HG02571 (cell line): Measurements from ENCODE around the gene FAM120A.
"Not testable (repeated sequence)": the region's sequence is repeated elsewhere in the genome, so short reads cannot be mapped to it uniquely, and the experiment has no call there.

ENCODE experiments used
- ATAC-seq: cut with Tn5 transposase; IDR thresholded peaks from one replicate; pipeline ENCODE4 v1.9.1; 2021; ENCODE audit warnings: mild to moderate bottlenecking, moderate library complexity; ENCODE audit not compliant: unreplicated experiment

The FAM120A gene

GRCh38 chr9:93508207-93508606 lies 56.7 kb downstream of the FAM120A start:
- no peak for ATAC-seq

GRCh38 chr9:93509084-93509483 lies 57.6 kb downstream of the FAM120A start:
- ATAC-seq = no peak

GRCh38 chr9:93510041-93510440 lies 58.6 kb downstream of the FAM120A start:
- no peak for ATAC-seq

DNA sequence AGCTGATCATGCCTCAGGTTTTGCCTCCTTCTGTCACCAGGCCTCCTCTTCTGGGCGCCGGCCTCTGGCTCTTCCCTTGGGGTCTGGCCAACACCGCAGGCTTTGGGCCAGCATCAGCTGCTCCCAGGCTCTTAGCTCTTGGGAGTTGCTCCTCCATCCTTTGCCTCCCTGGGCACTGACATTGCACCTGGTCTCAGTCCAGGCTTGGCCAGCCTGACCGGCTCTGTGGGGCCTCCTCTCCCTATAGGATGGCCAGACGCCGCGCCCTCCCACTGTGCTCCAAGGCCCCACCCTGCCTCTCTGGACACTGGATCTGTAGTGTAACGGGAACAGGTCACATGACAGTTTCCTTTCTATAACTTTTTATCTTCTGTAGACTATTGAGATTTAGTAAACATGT lies 59.7 kb downstream of the FAM120A start:
- not testable (repeated sequence) for ATAC-seq

- ATAC-seq = not testable (repeated sequence)
These were observed 60.8 kb downstream of the FAM120A start for GRCh38 chr9:93512170-93512812.

GRCh38 chr9:93513606-93514005 lies 62.1 kb downstream of the FAM120A start:
- ATAC-seq = no peak

- no peak for ATAC-seq
These were observed 65.8 kb downstream of the FAM120A start for GRCh38 chr9:93517331-93517730.

- no peak for ATAC-seq
These were observed 69.0 kb downstream of the FAM120A start for GRCh38 chr9:93520523-93520922.

GRCh38 chr9:93522736-93523135 lies 71.3 kb downstream of the FAM120A start:
- no peak for ATAC-seq

DNA sequence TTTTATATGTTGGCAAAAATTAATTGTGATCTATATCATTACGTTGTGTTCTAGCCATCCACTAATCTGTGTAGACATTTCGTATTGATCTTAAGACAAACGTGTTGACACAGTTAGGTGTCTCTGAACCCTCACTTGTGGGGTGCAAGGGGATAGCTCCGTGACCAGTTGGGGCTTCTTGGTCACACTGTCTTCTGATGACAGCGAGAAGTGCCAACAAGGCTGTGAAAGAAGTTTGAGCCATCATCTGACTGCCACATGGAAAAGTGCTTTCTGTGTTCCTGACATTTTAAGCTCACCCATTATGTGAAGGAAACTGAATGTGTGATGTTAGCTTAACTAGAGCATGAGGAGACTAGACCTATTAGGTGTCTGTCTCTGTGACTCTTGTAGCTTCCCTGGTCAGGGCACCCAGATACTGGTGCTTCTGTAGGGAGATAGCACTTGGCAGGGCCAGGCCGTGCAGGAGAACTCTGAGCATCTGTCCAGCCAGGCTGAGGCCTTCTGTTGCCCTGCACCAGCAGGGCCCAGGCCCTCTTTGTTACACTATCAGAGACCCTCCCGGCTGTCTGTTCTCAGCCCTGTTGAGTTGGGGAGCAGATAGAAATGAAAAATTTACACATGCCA lies 72.1 kb downstream of the FAM120A start:
- ATAC-seq = no peak

- no peak for ATAC-seq
These were observed 74.0 kb downstream of the FAM120A start for GRCh38 chr9:93525476-93525875.

DNA sequence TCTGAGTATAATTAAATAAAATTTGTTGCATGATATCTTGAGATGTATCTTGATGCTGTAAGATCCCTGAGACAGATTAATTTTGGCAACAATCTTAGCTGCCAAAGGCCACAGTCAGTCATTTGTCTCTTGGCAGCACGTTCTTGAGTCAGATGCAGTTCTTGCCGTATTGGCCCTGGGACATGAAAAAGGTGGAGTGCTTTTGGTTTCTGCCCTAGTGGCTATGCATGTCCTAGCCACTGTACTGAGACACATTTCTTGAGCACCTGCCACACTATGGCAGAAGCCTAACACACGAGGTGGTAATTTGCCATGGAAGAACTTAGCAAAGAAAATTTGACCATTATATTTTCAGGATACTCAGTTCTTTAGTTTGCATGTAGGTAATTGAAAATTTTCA lies 79.9 kb downstream of the FAM120A start:
- no peak for ATAC-seq

- ATAC-seq = no peak
These were observed 80.7 kb downstream of the FAM120A start for GRCh38 chr9:93532141-93532540.

GRCh38 chr9:93533863-93534262 lies 82.4 kb downstream of the FAM120A start:
- ATAC-seq = no peak

- ATAC-seq = no peak
These were observed 84.7 kb downstream of the FAM120A start for GRCh38 chr9:93536167-93536566.

DNA sequence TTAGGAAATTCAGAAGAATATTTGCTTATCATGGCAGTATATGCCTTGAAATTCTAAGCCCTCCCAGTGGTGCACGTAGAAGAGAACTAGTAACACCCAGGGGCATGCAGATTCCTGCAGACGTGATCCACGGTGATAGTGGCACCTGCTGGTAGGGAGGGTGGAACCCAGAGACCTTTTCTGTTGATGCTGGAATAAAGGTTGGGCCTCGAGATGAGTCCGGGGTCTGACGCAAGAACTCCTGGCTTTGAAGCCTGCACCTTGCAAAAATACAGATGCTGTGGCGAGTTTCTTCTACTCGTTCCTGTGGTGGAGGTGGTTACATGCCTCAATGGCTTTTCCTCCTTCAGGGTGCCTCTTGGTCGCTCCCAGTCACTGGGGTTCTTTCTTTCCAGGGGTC lies 85.4 kb downstream of the FAM120A start:
- ATAC-seq = no peak

- ATAC-seq = no peak
These were observed 88.8 kb downstream of the FAM120A start for GRCh38 chr9:93540305-93540704.

GRCh38 chr9:93541005-93541404 lies 89.5 kb downstream of the FAM120A start:
- no peak for ATAC-seq

GRCh38 chr9:93541581-93542349 lies 90.3 kb downstream of the FAM120A start:
- no peak for ATAC-seq

- no peak for ATAC-seq
These were observed 91.6 kb downstream of the FAM120A start for GRCh38 chr9:93543117-93543516.

DNA sequence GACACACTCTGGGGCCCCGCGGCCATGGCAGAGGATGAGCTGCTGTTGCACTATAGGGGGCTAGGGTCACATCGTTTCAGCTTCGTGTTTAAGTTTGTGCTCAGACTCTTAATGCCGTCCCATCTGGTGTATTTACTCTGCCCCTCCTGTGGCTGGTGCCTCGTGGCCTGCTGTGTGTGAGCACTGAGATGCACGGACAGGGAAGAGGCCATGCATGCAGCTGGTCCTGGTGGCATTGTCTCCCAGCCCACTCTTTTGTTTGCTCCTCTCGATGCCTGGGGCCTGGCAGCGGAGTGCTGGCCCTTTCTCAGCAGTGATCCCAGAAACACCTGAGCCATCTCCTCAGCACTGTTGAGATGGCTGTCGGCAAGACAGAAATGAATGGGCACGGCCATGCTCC lies 94.9 kb downstream of the FAM120A start:
- no peak for ATAC-seq

GRCh38 chr9:93549611-93550010 lies 98.1 kb downstream of the FAM120A start:
- ATAC-seq = no peak
